HCT116 (cell line): ENCODE measurements around the gene CEP72. TPM values are rescaled to one million over a fixed set of nuclear protein-coding genes. Genes with fewer than 3 reads are reported as not detected.

Experiments used
- ATAC-seq: fragments of 200-7000 bp; cut with Tn5 transposase; 2 replicates; pipeline ENCODE4 v1.9.1; 2020; ENCODE audit warnings: mild to moderate bottlenecking, moderate library complexity
- BruUV-seq: library from RNA; stranded (reverse); fragments of 400-500 nt; replicated peaks from 2 replicates; lab custom pipeline; 2021; lab: Mats Ljungman, UMichigan
- CTCF ChIA-PET: fragments of 300-600 bp; sonication (Branson Sonifier 250); formaldehyde crosslinking; loops from one replicate; lab custom pipeline; 2021; ENCODE audit warnings: antibody characterized with exemption; lab: Charles Lee
- POLR2A ChIA-PET: fragments of 300-600, 350-600 bp; sonication (Branson Sonifier 250); formaldehyde crosslinking; loops from one replicate; lab custom pipeline; 2021; ENCODE audit warnings: antibody characterized with exemption; lab: Charles Lee
- RAD21 ChIA-PET, 2 experiments: fragments of 300-600 bp; sonication (Branson Sonifier 250); formaldehyde crosslinking; loops; one replicate each; lab custom pipeline; 2023; ENCODE audit warnings: low total read pairs in 2 of 2; ENCODE audit not compliant: uncharacterized antibody in 2 of 2, unreplicated experiment in 2 of 2, low non-redundant PET in 1 of 2; lab: Charles Lee
- DNase-seq: peaks from one replicate; pipeline ENCODE4 v3.0.0-alpha.2; 2010; ENCODE audit warnings: low read depth, low spot score
- H2AFZ ChIP-seq: fragments of 200-600 bp; shearing (Covaris generic), sonication (generic); 2 replicates; pipeline ENCODE4 v1.6.1; 2017; ENCODE audit warnings: low read depth, mixed run types, mixed read lengths, antibody characterized with exemption, low read length; ENCODE audit not compliant: poor library complexity, severe bottlenecking
- H3K27ac ChIP-seq: 2 replicates; pipeline ENCODE4 v1.5.1; 2012; ENCODE audit warnings: low read depth, low read length
- H3K27me3 ChIP-seq: fragments of 200-600 bp; sonication (generic); 2 replicates; pipeline ENCODE4 v1.6.1; 2016; ENCODE audit warnings: mixed run types, low read length, mixed read lengths; ENCODE audit not compliant: insufficient read depth
- H3K36me3 ChIP-seq, 2 experiments: fragments of 200-500 bp in 1 of 2; fragments of 200-600 bp in 1 of 2; sonication (Bioruptor generic) in 1 of 2; sonication (generic) in 1 of 2; 2 replicates each; pipeline versions ENCODE4 v1.5.1 to v1.6.1; 2014 to 2016; ENCODE audit warnings: low read length in 2 of 2, inconsistent platforms in 1 of 2, mixed read lengths in 1 of 2, mixed run types in 1 of 2; ENCODE audit not compliant: insufficient read depth in 2 of 2, control insufficient read depth in 1 of 2
- H3K4me1 ChIP-seq, 2 experiments: fragments of 200-600 bp in 1 of 2; sonication (generic) in 1 of 2; 2 replicates each; pipeline versions ENCODE4 v1.5.1 to v1.6.1; 2012 to 2017; ENCODE audit warnings: low read length in 2 of 2, inconsistent platforms in 1 of 2, mild to moderate bottlenecking in 1 of 2, mixed read lengths in 1 of 2, mixed run types in 1 of 2, moderate library complexity in 1 of 2; ENCODE audit not compliant: insufficient read depth in 2 of 2, control insufficient read depth in 1 of 2
- H3K4me2 ChIP-seq: fragments of 200-600 bp; sonication (generic); 2 replicates; pipeline ENCODE4 v1.6.1; 2017; ENCODE audit warnings: mixed run types, low read length, mixed read lengths
- H3K4me3 ChIP-seq, 2 experiments: fragments of 200-600 bp in 1 of 2; sonication (generic) in 1 of 2; replicated peaks in 1 of 2; 2 replicates each; pipeline ENCODE4 v1.5.1; 2011 to 2016; ENCODE audit warnings: low read length in 2 of 2, control low read depth in 1 of 2, low read depth in 1 of 2, mild to moderate bottlenecking in 1 of 2, mixed read lengths in 1 of 2, mixed run types in 1 of 2
- H3K79me2 ChIP-seq: fragments of 200-600 bp; sonication (generic); 2 replicates; pipeline ENCODE4 v1.6.1; 2017; ENCODE audit warnings: mild to moderate bottlenecking, mixed run types, low read length, moderate library complexity, mixed read lengths; ENCODE audit not compliant: insufficient read depth
- H3K9ac ChIP-seq: fragments of 200-600 bp; sonication (generic); 2 replicates; pipeline ENCODE4 v1.6.1; 2016; ENCODE audit warnings: low read length, mixed read lengths
- H3K9me2 ChIP-seq: fragments of 200-600 bp; sonication (generic), shearing (Covaris generic); 2 replicates; pipeline ENCODE4 v1.6.1; 2017; ENCODE audit warnings: mixed run types, mild to moderate bottlenecking, moderate library complexity; ENCODE audit not compliant: insufficient read depth
- H3K9me3 ChIP-seq, 2 experiments: fragments of 200-500 bp in 1 of 2; fragments of 200-600 bp in 1 of 2; sonication (Bioruptor generic) in 1 of 2; sonication (generic) in 1 of 2; 2 replicates each; pipeline ENCODE4 v1.6.1; 2014 to 2017; ENCODE audit warnings: low read length in 2 of 2, mixed read lengths in 2 of 2, inconsistent platforms in 1 of 2, low read depth in 1 of 2, mild to moderate bottlenecking in 1 of 2, mixed run types in 1 of 2, moderate library complexity in 1 of 2; ENCODE audit not compliant: control insufficient read depth in 1 of 2, insufficient read depth in 1 of 2
- H4K20me1 ChIP-seq: fragments of 200-600 bp; sonication (generic), shearing (Covaris generic); 2 replicates; pipeline ENCODE4 v1.6.1; 2017; ENCODE audit warnings: mixed run types, mild to moderate bottlenecking, moderate library complexity; ENCODE audit not compliant: insufficient read depth
- EGR1 ChIP-seq: IDR thresholded peaks from 2 replicates; pipeline ENCODE4 v1.6.1; 2012; ENCODE audit warnings: low read depth
- FOSL1 ChIP-seq: IDR thresholded peaks from 2 replicates; pipeline ENCODE4 v1.6.1; 2012; ENCODE audit warnings: low read depth
- JUND ChIP-seq: IDR thresholded peaks from 2 replicates; pipeline ENCODE4 v1.6.1; 2012
- POLR2A ChIP-seq: IDR thresholded peaks from 2 replicates; pipeline ENCODE4 v1.7.0; 2011; ENCODE audit warnings: borderline replicate concordance; ENCODE audit not compliant: insufficient read depth, insufficient read length; ENCODE audit errors: extremely low read depth
- POLR2AphosphoS5 ChIP-seq: IDR thresholded peaks from 2 replicates; pipeline ENCODE4 v1.6.1; 2011; ENCODE audit warnings: mild to moderate bottlenecking, low read depth, low read length, moderate library complexity
- RAD21 ChIP-seq: IDR thresholded peaks from 2 replicates; pipeline ENCODE4 v1.6.1; 2012; ENCODE audit warnings: low read depth, mild to moderate bottlenecking
- SP1 ChIP-seq: IDR thresholded peaks from 2 replicates; pipeline ENCODE4 v1.6.1; 2012; ENCODE audit warnings: low read depth
- YY1 ChIP-seq: IDR thresholded peaks from 2 replicates; pipeline ENCODE4 v1.6.1; 2011; ENCODE audit warnings: low read length, low read depth, moderate library complexity, mild to moderate bottlenecking; ENCODE audit not compliant: insufficient replicate concordance; ENCODE audit errors: extremely low read depth
- ZNF274 ChIP-seq: fragments of 200-500 bp; sonication (Bioruptor generic); IDR thresholded peaks from 2 replicates; pipeline ENCODE4 v1.6.1; 2014; ENCODE audit warnings: mild to moderate bottlenecking, low read depth, low read length, inconsistent platforms
- intact Hi-C: fragments of 100-400 bp; cut with micrococcal nuclease; formaldehyde crosslinking; loops from 2 replicates; pipeline ENCODE4 v1.10.0; 2022
- total RNA-seq: library from RNA; stranded (reverse); gene quantifications from one replicate; pipeline ENCODE4 v1.2.1, GENCODE V29; 2021; ENCODE audit not compliant: unreplicated experiment
- TF ChIP-seq, protein P1 (sequence below): IDR thresholded peaks from 2 replicates; pipeline ENCODE4 v1.6.1; 2012
- TF ChIP-seq, protein P2 (sequence below): IDR thresholded peaks from 2 replicates; pipeline ENCODE4 v1.6.1; 2012

The CEP72 gene
- total RNA-seq, 1 experiment from 2014 or later, result 25.6 TPM

DNA sequence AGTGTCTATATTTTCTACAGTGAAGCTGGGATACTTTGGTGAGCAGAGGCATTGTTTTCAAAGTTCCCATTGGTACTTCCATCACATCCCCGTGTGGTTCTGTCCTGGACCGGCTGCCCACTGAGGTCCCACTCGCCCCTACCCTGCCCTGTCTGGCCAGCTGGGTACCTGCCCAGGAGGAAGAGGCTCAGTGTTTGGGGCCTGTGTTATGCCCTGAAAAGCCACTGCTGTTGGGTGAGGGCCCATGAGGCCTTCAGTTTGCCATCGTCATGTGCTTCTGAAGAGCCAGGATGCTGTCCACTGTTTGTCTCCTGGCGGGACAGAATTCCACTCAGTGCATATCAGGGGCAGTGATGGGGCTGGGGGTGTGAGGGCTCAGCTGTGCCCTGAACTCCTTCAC lies 2.6 kb upstream of the CEP72 start (continued):
- TF ChIP-seq POLR2AphosphoS5 (no peak), POLR2A (no peak), JUND (no peak)
- TF ChIP-seq, protein P1, sequence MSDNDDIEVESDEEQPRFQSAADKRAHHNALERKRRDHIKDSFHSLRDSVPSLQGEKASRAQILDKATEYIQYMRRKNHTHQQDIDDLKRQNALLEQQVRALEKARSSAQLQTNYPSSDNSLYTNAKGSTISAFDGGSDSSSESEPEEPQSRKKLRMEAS, result no peak

DNA sequence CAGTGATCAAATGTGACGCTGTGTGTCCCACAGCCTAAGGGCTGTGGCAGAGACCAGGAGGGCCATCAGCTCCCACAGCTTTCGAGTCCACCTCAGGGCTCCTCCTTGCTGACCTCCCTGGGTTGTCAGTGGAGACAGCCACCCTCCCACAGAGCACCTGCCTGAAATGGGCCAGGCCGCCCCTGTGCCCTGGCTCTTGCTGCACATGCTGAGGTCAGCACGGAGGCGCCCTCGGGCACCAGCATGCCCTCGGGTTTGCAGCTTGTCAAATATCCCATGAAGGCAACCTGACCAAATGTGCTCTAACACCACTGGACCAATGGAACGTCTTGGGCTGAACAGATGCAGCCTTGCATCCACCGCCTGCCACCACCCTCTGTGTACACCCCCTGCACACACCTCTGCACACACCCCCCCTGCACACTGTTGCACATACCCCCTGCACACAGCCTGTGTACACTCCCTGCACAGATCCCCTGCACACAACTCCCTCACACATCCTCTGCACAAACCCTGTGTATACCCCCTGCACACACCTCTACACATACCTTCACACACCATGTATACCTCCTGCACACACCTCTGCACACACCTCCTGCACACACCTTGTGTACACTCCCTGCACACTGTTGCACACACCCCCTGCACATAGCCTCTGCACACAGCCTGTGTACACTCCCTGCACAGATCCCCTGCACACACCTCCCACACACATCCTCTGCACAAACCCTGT lies 2.0 kb upstream of the CEP72 start:
- H3K79me2 ChIP-seq, result peaks cover 28% of the 10 kb centered on the region
- no peaks in the 10 kb centered on the region for H4K20me1 ChIP-seq
- peaks cover 0 to 16% of the 10 kb centered on the region in 2 experiments; a peak in 2 of 4 replicates for H3K4me1 ChIP-seq
- no peaks in the 10 kb centered on the region for H3K9me2 ChIP-seq
- ChIA-PET RAD21 (no interaction called here), CTCF (no interaction called here), POLR2A (no interaction called here)
- no peak for DNase-seq
- H3K4me3 ChIP-seq, result no peak overlapping the region
- TF ChIP-seq ZNF274, result no peak
- no peak for TF ChIP-seq FOSL1
- TF ChIP-seq EGR1, result no peak
- TF ChIP-seq YY1, result no peak
- TF ChIP-seq, protein P1, result no peak
- no peak for TF ChIP-seq RAD21
- no peak for TF ChIP-seq JUND
- TF ChIP-seq, protein P2, sequence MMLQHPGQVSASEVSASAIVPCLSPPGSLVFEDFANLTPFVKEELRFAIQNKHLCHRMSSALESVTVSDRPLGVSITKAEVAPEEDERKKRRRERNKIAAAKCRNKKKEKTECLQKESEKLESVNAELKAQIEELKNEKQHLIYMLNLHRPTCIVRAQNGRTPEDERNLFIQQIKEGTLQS, result no peak
- no peak for TF ChIP-seq SP1
- no peak overlapping the region for H3K27ac ChIP-seq
- H3K4me2 ChIP-seq, result no peak overlapping the region
- intact Hi-C loops, result loop anchor here (10.0 kb wide), 1 partner anchor 155 kb away; no protein-coding TSS in a partner anchor
- H2AFZ ChIP-seq, result no peak overlapping the region
- no TSS peak for BruUV-seq
- no peak overlapping the region for H3K9ac ChIP-seq
- ATAC-seq, result no peak
- H3K27me3 ChIP-seq, result no peaks in the 10 kb centered on the region
- H3K9me3 ChIP-seq, result no peaks in the 10 kb centered on the region; a peak in 1 of 4 replicates
- peaks cover 0 to 9% of the 10 kb centered on the region in 2 experiments; a peak in 1 of 4 replicates for H3K36me3 ChIP-seq
